HCT116 (cell line): ENCODE results near the gene ZNG1B. TPM values are rescaled to one million over a fixed set of nuclear protein-coding genes. Genes with fewer than 3 reads are reported as not detected.
"Not testable (repeated sequence)": the region's sequence is repeated elsewhere in the genome, so short reads cannot be mapped to it uniquely, and the experiment has no call there.

Source experiments
- ATAC-seq: fragments of 200-7000 bp; cut with Tn5 transposase; 2 replicates; pipeline ENCODE4 v1.9.1; 2020; ENCODE audit warnings: mild to moderate bottlenecking, moderate library complexity
- BruUV-seq: library from RNA; stranded (reverse); fragments of 400-500 nt; replicated peaks from 2 replicates; lab custom pipeline; 2021; lab: Mats Ljungman, UMichigan
- CTCF ChIA-PET: fragments of 300-600 bp; sonication (Branson Sonifier 250); formaldehyde crosslinking; loops from one replicate; lab custom pipeline; 2021; ENCODE audit warnings: antibody characterized with exemption; lab: Charles Lee
- POLR2A ChIA-PET: fragments of 300-600, 350-600 bp; sonication (Branson Sonifier 250); formaldehyde crosslinking; loops from one replicate; lab custom pipeline; 2021; ENCODE audit warnings: antibody characterized with exemption; lab: Charles Lee
- RAD21 ChIA-PET, 2 experiments: fragments of 300-600 bp; sonication (Branson Sonifier 250); formaldehyde crosslinking; loops; one replicate each; lab custom pipeline; 2023; ENCODE audit warnings: low total read pairs in 2 of 2; ENCODE audit not compliant: uncharacterized antibody in 2 of 2, unreplicated experiment in 2 of 2, low non-redundant PET in 1 of 2; lab: Charles Lee
- DNase-seq: peaks from one replicate; pipeline ENCODE4 v3.0.0-alpha.2; 2010; ENCODE audit warnings: low read depth, low spot score
- H2AFZ ChIP-seq: fragments of 200-600 bp; shearing (Covaris generic), sonication (generic); 2 replicates; pipeline ENCODE4 v1.6.1; 2017; ENCODE audit warnings: low read depth, mixed run types, mixed read lengths, antibody characterized with exemption, low read length; ENCODE audit not compliant: poor library complexity, severe bottlenecking
- H3K27ac ChIP-seq: 2 replicates; pipeline ENCODE4 v1.5.1; 2012; ENCODE audit warnings: low read depth, low read length
- H3K27me3 ChIP-seq: fragments of 200-600 bp; sonication (generic); 2 replicates; pipeline ENCODE4 v1.6.1; 2016; ENCODE audit warnings: mixed run types, low read length, mixed read lengths; ENCODE audit not compliant: insufficient read depth
- H3K36me3 ChIP-seq, 2 experiments: fragments of 200-500 bp in 1 of 2; fragments of 200-600 bp in 1 of 2; sonication (Bioruptor generic) in 1 of 2; sonication (generic) in 1 of 2; 2 replicates each; pipeline versions ENCODE4 v1.5.1 to v1.6.1; 2014 to 2016; ENCODE audit warnings: low read length in 2 of 2, inconsistent platforms in 1 of 2, mixed read lengths in 1 of 2, mixed run types in 1 of 2; ENCODE audit not compliant: insufficient read depth in 2 of 2, control insufficient read depth in 1 of 2
- H3K4me1 ChIP-seq, 2 experiments: fragments of 200-600 bp in 1 of 2; sonication (generic) in 1 of 2; 2 replicates each; pipeline versions ENCODE4 v1.5.1 to v1.6.1; 2012 to 2017; ENCODE audit warnings: low read length in 2 of 2, inconsistent platforms in 1 of 2, mild to moderate bottlenecking in 1 of 2, mixed read lengths in 1 of 2, mixed run types in 1 of 2, moderate library complexity in 1 of 2; ENCODE audit not compliant: insufficient read depth in 2 of 2, control insufficient read depth in 1 of 2
- H3K4me2 ChIP-seq: fragments of 200-600 bp; sonication (generic); 2 replicates; pipeline ENCODE4 v1.6.1; 2017; ENCODE audit warnings: mixed run types, low read length, mixed read lengths
- H3K4me3 ChIP-seq, 2 experiments: fragments of 200-600 bp in 1 of 2; sonication (generic) in 1 of 2; replicated peaks in 1 of 2; 2 replicates each; pipeline ENCODE4 v1.5.1; 2011 to 2016; ENCODE audit warnings: low read length in 2 of 2, control low read depth in 1 of 2, low read depth in 1 of 2, mild to moderate bottlenecking in 1 of 2, mixed read lengths in 1 of 2, mixed run types in 1 of 2
- H3K79me2 ChIP-seq: fragments of 200-600 bp; sonication (generic); 2 replicates; pipeline ENCODE4 v1.6.1; 2017; ENCODE audit warnings: mild to moderate bottlenecking, mixed run types, low read length, moderate library complexity, mixed read lengths; ENCODE audit not compliant: insufficient read depth
- H3K9ac ChIP-seq: fragments of 200-600 bp; sonication (generic); 2 replicates; pipeline ENCODE4 v1.6.1; 2016; ENCODE audit warnings: low read length, mixed read lengths
- H3K9me2 ChIP-seq: fragments of 200-600 bp; sonication (generic), shearing (Covaris generic); 2 replicates; pipeline ENCODE4 v1.6.1; 2017; ENCODE audit warnings: mixed run types, mild to moderate bottlenecking, moderate library complexity; ENCODE audit not compliant: insufficient read depth
- H3K9me3 ChIP-seq, 2 experiments: fragments of 200-500 bp in 1 of 2; fragments of 200-600 bp in 1 of 2; sonication (Bioruptor generic) in 1 of 2; sonication (generic) in 1 of 2; 2 replicates each; pipeline ENCODE4 v1.6.1; 2014 to 2017; ENCODE audit warnings: low read length in 2 of 2, mixed read lengths in 2 of 2, inconsistent platforms in 1 of 2, low read depth in 1 of 2, mild to moderate bottlenecking in 1 of 2, mixed run types in 1 of 2, moderate library complexity in 1 of 2; ENCODE audit not compliant: control insufficient read depth in 1 of 2, insufficient read depth in 1 of 2
- H4K20me1 ChIP-seq: fragments of 200-600 bp; sonication (generic), shearing (Covaris generic); 2 replicates; pipeline ENCODE4 v1.6.1; 2017; ENCODE audit warnings: mixed run types, mild to moderate bottlenecking, moderate library complexity; ENCODE audit not compliant: insufficient read depth
- intact Hi-C: fragments of 100-400 bp; cut with micrococcal nuclease; formaldehyde crosslinking; loops from 2 replicates; pipeline ENCODE4 v1.10.0; 2022
- total RNA-seq: library from RNA; stranded (reverse); gene quantifications from one replicate; pipeline ENCODE4 v1.2.1, GENCODE V29; 2021; ENCODE audit not compliant: unreplicated experiment

The ZNG1B gene
- total RNA-seq, 1 experiment from 2014 or later: 39.9 TPM

- H2AFZ ChIP-seq, intact Hi-C loops, RAD21 ChIA-PET, H3K27ac ChIP-seq, H3K9me2 ChIP-seq, ATAC-seq, CTCF ChIA-PET, H3K4me1 ChIP-seq, BruUV-seq, DNase-seq, H3K4me3 ChIP-seq, H3K27me3 ChIP-seq, H4K20me1 ChIP-seq, H3K9ac ChIP-seq, H3K4me2 ChIP-seq, POLR2A ChIA-PET, H3K79me2 ChIP-seq, H3K36me3 ChIP-seq, H3K9me3 ChIP-seq: not testable (repeated sequence)
Observed at GRCh38 chr2:113476688-113477368, 39.3 kb downstream of the ZNG1B start.

GRCh38 chr2:113496527-113496926 lies 59.0 kb downstream of the ZNG1B start:
- H3K79me2 ChIP-seq, H3K9ac ChIP-seq, ATAC-seq, H3K9me3 ChIP-seq, H3K4me2 ChIP-seq, CTCF ChIA-PET, POLR2A ChIA-PET, H4K20me1 ChIP-seq, H3K4me3 ChIP-seq, H3K27ac ChIP-seq, BruUV-seq, RAD21 ChIA-PET, H3K4me1 ChIP-seq, H3K36me3 ChIP-seq, intact Hi-C loops, DNase-seq, H3K9me2 ChIP-seq, H2AFZ ChIP-seq, H3K27me3 ChIP-seq: not testable (repeated sequence)

- RAD21 ChIA-PET, H3K9me3 ChIP-seq, DNase-seq, H3K9me2 ChIP-seq, H3K4me2 ChIP-seq, H3K4me1 ChIP-seq, H3K27me3 ChIP-seq, CTCF ChIA-PET, H3K36me3 ChIP-seq, BruUV-seq, H3K4me3 ChIP-seq, H2AFZ ChIP-seq, intact Hi-C loops, H3K9ac ChIP-seq, POLR2A ChIA-PET, H4K20me1 ChIP-seq, ATAC-seq, H3K79me2 ChIP-seq, H3K27ac ChIP-seq: not testable (repeated sequence)
Observed at GRCh38 chr2:113498365-113498764, 60.9 kb downstream of the ZNG1B start, which contains the start of gene FOXD4L1. TSS of gene FOXD4L1 (plus strand) at chr2:113498665. CDS start at chr2:113499257, 592 bp downstream.

GRCh38 chr2:113499019-113499885 lies 61.8 kb downstream of the ZNG1B start:
- H3K4me3 ChIP-seq, H3K4me2 ChIP-seq, H3K79me2 ChIP-seq, CTCF ChIA-PET, H4K20me1 ChIP-seq, H3K27me3 ChIP-seq, POLR2A ChIA-PET, H3K9me2 ChIP-seq, H3K9ac ChIP-seq, ATAC-seq, H3K4me1 ChIP-seq, H2AFZ ChIP-seq, H3K27ac ChIP-seq, RAD21 ChIA-PET, H3K9me3 ChIP-seq, intact Hi-C loops, H3K36me3 ChIP-seq, DNase-seq, BruUV-seq: not testable (repeated sequence)
